ENCODE measurements around the gene CEP85L.

DNA sequence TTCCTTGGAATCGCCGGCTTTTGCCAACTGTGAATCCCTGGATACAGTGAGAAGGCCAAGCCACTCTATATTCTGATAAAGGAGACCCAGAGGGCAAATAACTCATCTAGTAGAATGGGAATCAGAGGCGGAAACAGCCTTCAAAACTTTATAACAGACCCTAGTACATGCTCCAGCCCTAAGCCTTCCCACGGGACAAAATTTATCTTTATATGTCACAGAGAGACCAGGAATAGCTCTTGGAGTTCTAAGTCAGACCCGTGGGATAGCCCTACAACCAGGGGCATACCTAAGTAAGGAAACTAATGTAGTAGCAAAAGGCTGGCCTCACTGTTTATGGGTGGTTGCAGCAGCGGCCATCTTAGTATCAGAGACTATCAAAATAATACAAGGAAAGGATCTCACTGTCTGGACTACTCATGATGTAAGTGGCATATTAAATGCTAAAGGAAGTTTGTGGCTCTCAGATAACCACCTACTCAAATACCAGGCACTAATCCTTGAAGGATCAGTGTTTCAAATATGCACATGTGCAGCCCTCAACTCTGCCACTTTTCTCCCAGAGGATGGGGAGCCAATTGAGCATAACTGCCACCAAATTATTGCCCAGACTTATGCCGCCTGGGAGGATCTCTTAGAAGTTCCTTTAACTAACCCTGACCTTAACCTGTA is 29.5 kb downstream of the CEP85L start:
- TF ChIP-seq CTCF (IDR thresholded peaks at IDR 0.05; ENCODE audit: low read depth, low read length) (no peak), POLR2A (IDR thresholded peaks at IDR 0.05; ENCODE audit: extremely low read depth, insufficient read length) (no peak), MYC (IDR thresholded peaks at IDR 0.05; ENCODE audit: low read depth, low read length) (no peak)
